GM12874 (cell line): ENCODE results near the gene HMOX2.

Experiments
- CTCF ChIP-seq: IDR thresholded peaks from 2 replicates; pipeline ENCODE4 v1.5.1; 2011; ENCODE audit warnings: low read depth, mild to moderate bottlenecking, control low read depth, low read length, moderate library complexity; ENCODE audit not compliant: insufficient read depth

HMOX2 gene

GRCh38 chr16:4475880-4476788, at the start of gene HMOX2:
HMOX2 (plus strand) TSS chr16:4476398; CDS start chr16:4505525, 29,127 bp downstream.
- TF ChIP-seq CTCF, result peak; percentile 63

GRCh38 chr16:4426722-4427372, 49.4 kb upstream of the HMOX2 start:
- TF ChIP-seq CTCF, result no peak

- no peak for TF ChIP-seq CTCF
These were observed 47.7 kb upstream of the HMOX2 start for GRCh38 chr16:4428500-4428899.

GRCh38 chr16:4431023-4431422, 45.2 kb upstream of the HMOX2 start:
- no peak for TF ChIP-seq CTCF

GRCh38 chr16:4433228-4433627, 43.0 kb upstream of the HMOX2 start:
- no peak for TF ChIP-seq CTCF

- TF ChIP-seq CTCF, result no peak
These were observed 42.0 kb upstream of the HMOX2 start for GRCh38 chr16:4433914-4434787.
